HCT116 (cell line): ENCODE data around the gene REG1B. TPM values are rescaled to one million over a fixed set of nuclear protein-coding genes. Genes with fewer than 3 reads are reported as not detected.

Experiments
- ATAC-seq: fragments of 200-7000 bp; cut with Tn5 transposase; 2 replicates; pipeline ENCODE4 v1.9.1; 2020; ENCODE audit warnings: mild to moderate bottlenecking, moderate library complexity
- BruUV-seq: library from RNA; stranded (reverse); fragments of 400-500 nt; replicated peaks from 2 replicates; lab custom pipeline; 2021; lab: Mats Ljungman, UMichigan
- CTCF ChIA-PET: fragments of 300-600 bp; sonication (Branson Sonifier 250); formaldehyde crosslinking; loops from one replicate; lab custom pipeline; 2021; ENCODE audit warnings: antibody characterized with exemption; lab: Charles Lee
- POLR2A ChIA-PET: fragments of 300-600, 350-600 bp; sonication (Branson Sonifier 250); formaldehyde crosslinking; loops from one replicate; lab custom pipeline; 2021; ENCODE audit warnings: antibody characterized with exemption; lab: Charles Lee
- RAD21 ChIA-PET, 2 experiments: fragments of 300-600 bp; sonication (Branson Sonifier 250); formaldehyde crosslinking; loops; one replicate each; lab custom pipeline; 2023; ENCODE audit warnings: low total read pairs in 2 of 2; ENCODE audit not compliant: uncharacterized antibody in 2 of 2, unreplicated experiment in 2 of 2, low non-redundant PET in 1 of 2; lab: Charles Lee
- DNase-seq: peaks from one replicate; pipeline ENCODE4 v3.0.0-alpha.2; 2010; ENCODE audit warnings: low read depth, low spot score
- H2AFZ ChIP-seq: fragments of 200-600 bp; shearing (Covaris generic), sonication (generic); 2 replicates; pipeline ENCODE4 v1.6.1; 2017; ENCODE audit warnings: low read depth, mixed run types, mixed read lengths, antibody characterized with exemption, low read length; ENCODE audit not compliant: poor library complexity, severe bottlenecking
- H3K27ac ChIP-seq: 2 replicates; pipeline ENCODE4 v1.5.1; 2012; ENCODE audit warnings: low read depth, low read length
- H3K27me3 ChIP-seq: fragments of 200-600 bp; sonication (generic); 2 replicates; pipeline ENCODE4 v1.6.1; 2016; ENCODE audit warnings: mixed run types, low read length, mixed read lengths; ENCODE audit not compliant: insufficient read depth
- H3K36me3 ChIP-seq, 2 experiments: fragments of 200-500 bp in 1 of 2; fragments of 200-600 bp in 1 of 2; sonication (Bioruptor generic) in 1 of 2; sonication (generic) in 1 of 2; 2 replicates each; pipeline versions ENCODE4 v1.5.1 to v1.6.1; 2014 to 2016; ENCODE audit warnings: low read length in 2 of 2, inconsistent platforms in 1 of 2, mixed read lengths in 1 of 2, mixed run types in 1 of 2; ENCODE audit not compliant: insufficient read depth in 2 of 2, control insufficient read depth in 1 of 2
- H3K4me1 ChIP-seq, 2 experiments: fragments of 200-600 bp in 1 of 2; sonication (generic) in 1 of 2; 2 replicates each; pipeline versions ENCODE4 v1.5.1 to v1.6.1; 2012 to 2017; ENCODE audit warnings: low read length in 2 of 2, inconsistent platforms in 1 of 2, mild to moderate bottlenecking in 1 of 2, mixed read lengths in 1 of 2, mixed run types in 1 of 2, moderate library complexity in 1 of 2; ENCODE audit not compliant: insufficient read depth in 2 of 2, control insufficient read depth in 1 of 2
- H3K4me2 ChIP-seq: fragments of 200-600 bp; sonication (generic); 2 replicates; pipeline ENCODE4 v1.6.1; 2017; ENCODE audit warnings: mixed run types, low read length, mixed read lengths
- H3K4me3 ChIP-seq, 2 experiments: fragments of 200-600 bp in 1 of 2; sonication (generic) in 1 of 2; replicated peaks in 1 of 2; 2 replicates each; pipeline ENCODE4 v1.5.1; 2011 to 2016; ENCODE audit warnings: low read length in 2 of 2, control low read depth in 1 of 2, low read depth in 1 of 2, mild to moderate bottlenecking in 1 of 2, mixed read lengths in 1 of 2, mixed run types in 1 of 2
- H3K79me2 ChIP-seq: fragments of 200-600 bp; sonication (generic); 2 replicates; pipeline ENCODE4 v1.6.1; 2017; ENCODE audit warnings: mild to moderate bottlenecking, mixed run types, low read length, moderate library complexity, mixed read lengths; ENCODE audit not compliant: insufficient read depth
- H3K9ac ChIP-seq: fragments of 200-600 bp; sonication (generic); 2 replicates; pipeline ENCODE4 v1.6.1; 2016; ENCODE audit warnings: low read length, mixed read lengths
- H3K9me2 ChIP-seq: fragments of 200-600 bp; sonication (generic), shearing (Covaris generic); 2 replicates; pipeline ENCODE4 v1.6.1; 2017; ENCODE audit warnings: mixed run types, mild to moderate bottlenecking, moderate library complexity; ENCODE audit not compliant: insufficient read depth
- H3K9me3 ChIP-seq, 2 experiments: fragments of 200-500 bp in 1 of 2; fragments of 200-600 bp in 1 of 2; sonication (Bioruptor generic) in 1 of 2; sonication (generic) in 1 of 2; 2 replicates each; pipeline ENCODE4 v1.6.1; 2014 to 2017; ENCODE audit warnings: low read length in 2 of 2, mixed read lengths in 2 of 2, inconsistent platforms in 1 of 2, low read depth in 1 of 2, mild to moderate bottlenecking in 1 of 2, mixed run types in 1 of 2, moderate library complexity in 1 of 2; ENCODE audit not compliant: control insufficient read depth in 1 of 2, insufficient read depth in 1 of 2
- H4K20me1 ChIP-seq: fragments of 200-600 bp; sonication (generic), shearing (Covaris generic); 2 replicates; pipeline ENCODE4 v1.6.1; 2017; ENCODE audit warnings: mixed run types, mild to moderate bottlenecking, moderate library complexity; ENCODE audit not compliant: insufficient read depth
- ATF3 ChIP-seq: IDR thresholded peaks from 2 replicates; pipeline ENCODE4 v1.6.1; 2012
- CTCF ChIP-seq, 3 experiments: fragments of 200-600 bp in 1 of 3; sonication (generic) in 1 of 3; IDR thresholded peaks in 2 of 3; conservative IDR thresholded peaks in 1 of 3; 2 replicates each; pipeline ENCODE4 v1.5.1; 2012 to 2017; ENCODE audit warnings: low read depth in 2 of 3, low read length in 2 of 3, antibody characterized with exemption in 1 of 3, borderline replicate concordance in 1 of 3, control low read depth in 1 of 3, mild to moderate bottlenecking in 1 of 3, mixed read lengths in 1 of 3, mixed run types in 1 of 3, moderate library complexity in 1 of 3; ENCODE audit not compliant: insufficient read depth in 1 of 3
- EGR1 ChIP-seq: IDR thresholded peaks from 2 replicates; pipeline ENCODE4 v1.6.1; 2012; ENCODE audit warnings: low read depth
- ELF1 ChIP-seq: IDR thresholded peaks from 2 replicates; pipeline ENCODE4 v1.6.1; 2012; ENCODE audit warnings: low read depth, borderline replicate concordance
- EZH2 ChIP-seq: fragments of 200-600 bp; sonication (generic); IDR thresholded peaks from 2 replicates; pipeline ENCODE4 v1.6.1; 2017; ENCODE audit warnings: antibody characterized with exemption, mixed run types
- FOSL1 ChIP-seq: IDR thresholded peaks from 2 replicates; pipeline ENCODE4 v1.6.1; 2012; ENCODE audit warnings: low read depth
- JUND ChIP-seq: IDR thresholded peaks from 2 replicates; pipeline ENCODE4 v1.6.1; 2012
- MAX ChIP-seq: IDR thresholded peaks from 2 replicates; pipeline ENCODE4 v1.6.1; 2012
- POLR2AphosphoS5 ChIP-seq: IDR thresholded peaks from 2 replicates; pipeline ENCODE4 v1.6.1; 2011; ENCODE audit warnings: mild to moderate bottlenecking, low read depth, low read length, moderate library complexity
- SRF ChIP-seq: IDR thresholded peaks from 2 replicates; pipeline ENCODE4 v1.6.1; 2012; ENCODE audit warnings: low read depth
- TCF7L2 ChIP-seq: IDR thresholded peaks from 2 replicates; pipeline ENCODE4 v1.7.0; 2011; ENCODE audit warnings: borderline replicate concordance, inconsistent platforms; ENCODE audit not compliant: insufficient read depth, insufficient read length; ENCODE audit errors: extremely low read depth
- YY1 ChIP-seq: IDR thresholded peaks from 2 replicates; pipeline ENCODE4 v1.6.1; 2011; ENCODE audit warnings: low read length, low read depth, moderate library complexity, mild to moderate bottlenecking; ENCODE audit not compliant: insufficient replicate concordance; ENCODE audit errors: extremely low read depth
- ZNF274 ChIP-seq: fragments of 200-500 bp; sonication (Bioruptor generic); IDR thresholded peaks from 2 replicates; pipeline ENCODE4 v1.6.1; 2014; ENCODE audit warnings: mild to moderate bottlenecking, low read depth, low read length, inconsistent platforms
- intact Hi-C: fragments of 100-400 bp; cut with micrococcal nuclease; formaldehyde crosslinking; loops from 2 replicates; pipeline ENCODE4 v1.10.0; 2022
- total RNA-seq: library from RNA; stranded (reverse); gene quantifications from one replicate; pipeline ENCODE4 v1.2.1, GENCODE V29; 2021; ENCODE audit not compliant: unreplicated experiment
- TF ChIP-seq, protein P1 (sequence below): IDR thresholded peaks from 2 replicates; pipeline ENCODE4 v1.6.1; 2011; ENCODE audit warnings: mild to moderate bottlenecking, low read length, moderate library complexity; ENCODE audit not compliant: insufficient replicate concordance; ENCODE audit errors: extremely low read depth

Gene REG1B
- total RNA-seq, 1 experiment from 2014 or later, result 4.2 TPM

DNA sequence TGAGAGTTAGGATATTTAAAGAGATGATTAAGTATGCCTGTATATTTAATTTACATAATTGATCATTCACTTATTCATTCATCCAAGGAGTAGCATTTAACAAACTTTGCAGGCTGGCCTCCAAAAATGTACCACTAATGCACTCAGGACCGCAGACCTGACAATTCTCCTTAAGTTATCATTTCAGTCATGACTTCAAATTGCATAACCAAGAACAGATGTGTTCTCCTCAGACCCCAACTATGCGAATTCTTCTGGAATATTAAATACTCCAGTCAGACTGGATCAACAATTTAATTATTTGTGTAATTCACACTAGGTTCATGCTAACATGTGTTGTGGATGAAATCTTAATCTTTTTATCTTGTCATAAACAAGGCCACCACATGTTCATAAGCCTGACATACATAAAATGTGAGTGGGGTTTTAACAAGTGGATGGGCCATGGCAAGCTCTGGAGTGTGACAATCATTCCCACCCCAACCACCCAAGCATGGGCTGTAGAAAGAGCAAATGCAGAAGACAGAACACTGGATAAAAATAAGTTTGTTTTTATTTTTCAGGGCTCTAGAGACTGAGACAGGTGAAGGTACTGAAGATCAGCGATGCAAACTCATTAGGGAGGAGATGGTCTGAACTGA is 3.2 kb downstream of the REG1B start:
- H3K79me2 ChIP-seq, result no peaks in the 10 kb centered on the region
- H3K4me2 ChIP-seq, result no peak overlapping the region
- H4K20me1 ChIP-seq, result no peaks in the 10 kb centered on the region
- DNase-seq (no peak), ATAC-seq (no peak)
- H3K36me3 ChIP-seq, result no peaks in the 10 kb centered on the region
- CTCF ChIA-PET, result no interaction called here
- intact Hi-C loops, result no loop called here
- H3K27me3 ChIP-seq, result no peaks in the 10 kb centered on the region
- H3K9me2 ChIP-seq, result no peaks in the 10 kb centered on the region
- RAD21 ChIA-PET, result no interaction called here
- TF ChIP-seq SRF (no peak), TCF7L2 (no peak), JUND (no peak), ZNF274 (no peak), EGR1 (no peak), FOSL1 (no peak)
- H3K4me3 ChIP-seq, result no peak overlapping the region
- no TSS peak for BruUV-seq
- H3K27ac ChIP-seq, result no peak overlapping the region
- no peak overlapping the region for H3K9ac ChIP-seq
- H2AFZ ChIP-seq, result no peak overlapping the region
- H3K9me3 ChIP-seq, result peaks cover 8 to 20% of the 10 kb centered on the region in 2 experiments; a peak in 2 of 4 replicates
- POLR2A ChIA-PET, result no interaction called here
- no peaks in the 10 kb centered on the region for H3K4me1 ChIP-seq

DNA sequence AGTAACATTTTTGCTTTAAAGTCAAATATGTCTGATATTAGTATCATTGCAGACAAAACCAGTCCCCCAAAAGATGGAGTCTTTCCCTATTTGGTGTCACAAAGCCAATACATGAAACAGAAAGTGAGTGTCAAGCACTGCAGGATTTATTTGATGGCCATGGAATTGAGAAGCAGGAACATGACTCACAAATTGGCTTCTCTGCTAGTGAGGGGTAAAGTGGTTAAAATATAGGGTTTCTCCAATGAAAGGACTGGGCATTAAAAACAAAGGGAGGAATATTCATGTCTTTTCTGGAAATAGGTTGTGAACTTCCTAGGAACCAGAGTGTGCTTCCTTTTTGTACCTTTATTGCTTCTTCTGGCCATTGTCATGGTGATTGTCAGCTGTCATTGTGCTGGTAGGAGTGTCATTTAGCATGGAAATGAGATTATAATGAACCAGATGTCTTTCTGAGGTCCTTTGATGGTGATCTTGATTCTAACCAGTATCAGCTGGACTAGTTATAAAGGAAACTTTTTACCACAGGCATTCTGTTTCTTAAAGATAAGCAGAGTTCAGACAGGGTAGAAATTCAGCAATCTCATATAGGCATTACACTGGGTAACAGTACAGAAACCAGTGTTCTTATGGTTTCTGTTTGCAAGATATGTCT is 4.1 kb downstream of the REG1B start:
- no peak overlapping the region for H3K4me3 ChIP-seq
- H2AFZ ChIP-seq, result no peak overlapping the region
- DNase-seq, result no peak
- no peaks in the 10 kb centered on the region for H3K9me2 ChIP-seq
- ChIA-PET RAD21 (no interaction called here), CTCF (no interaction called here)
- peaks cover 8 to 20% of the 10 kb centered on the region in 2 experiments; a peak in 2 of 4 replicates for H3K9me3 ChIP-seq
- no peak overlapping the region for H3K4me2 ChIP-seq
- intact Hi-C loops, result no loop called here
- H3K27ac ChIP-seq, result no peak overlapping the region
- no peaks in the 10 kb centered on the region for H3K36me3 ChIP-seq
- no peak overlapping the region for H3K9ac ChIP-seq
- H3K79me2 ChIP-seq, result no peaks in the 10 kb centered on the region
- H4K20me1 ChIP-seq, result no peaks in the 10 kb centered on the region
- no peak for ATAC-seq
- no peak for TF ChIP-seq ELF1
- no peak for TF ChIP-seq CTCF (IDR thresholded peaks at IDR 0.05 in 2 of 3, conservative IDR thresholded peaks at IDR 0.05 in 1 of 3; ENCODE audit: borderline replicate concordance in 1 of 3, insufficient read depth in 1 of 3, low read depth in 2 of 3, low read length in 2 of 3)
- no peak for TF ChIP-seq POLR2AphosphoS5
- no peak for TF ChIP-seq EZH2
- TF ChIP-seq SRF, result no peak
- TF ChIP-seq, protein P1, sequence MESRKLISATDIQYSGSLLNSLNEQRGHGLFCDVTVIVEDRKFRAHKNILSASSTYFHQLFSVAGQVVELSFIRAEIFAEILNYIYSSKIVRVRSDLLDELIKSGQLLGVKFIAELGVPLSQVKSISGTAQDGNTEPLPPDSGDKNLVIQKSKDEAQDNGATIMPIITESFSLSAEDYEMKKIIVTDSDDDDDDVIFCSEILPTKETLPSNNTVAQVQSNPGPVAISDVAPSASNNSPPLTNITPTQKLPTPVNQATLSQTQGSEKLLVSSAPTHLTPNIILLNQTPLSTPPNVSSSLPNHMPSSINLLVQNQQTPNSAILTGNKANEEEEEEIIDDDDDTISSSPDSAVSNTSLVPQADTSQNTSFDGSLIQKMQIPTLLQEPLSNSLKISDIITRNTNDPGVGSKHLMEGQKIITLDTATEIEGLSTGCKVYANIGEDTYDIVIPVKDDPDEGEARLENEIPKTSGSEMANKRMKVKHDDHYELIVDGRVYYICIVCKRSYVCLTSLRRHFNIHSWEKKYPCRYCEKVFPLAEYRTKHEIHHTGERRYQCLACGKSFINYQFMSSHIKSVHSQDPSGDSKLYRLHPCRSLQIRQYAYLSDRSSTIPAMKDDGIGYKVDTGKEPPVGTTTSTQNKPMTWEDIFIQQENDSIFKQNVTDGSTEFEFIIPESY, result no peak
- TF ChIP-seq MAX, result no peak
- TF ChIP-seq JUND, result no peak
- TF ChIP-seq TCF7L2, result no peak
- TF ChIP-seq YY1, result no peak
- no peak for TF ChIP-seq ATF3
- TF ChIP-seq, all 23 proteins: peak for 0
- Histone ChIP-seq H3K4me1 (no peaks in the 10 kb centered on the region), H3K27me3 (no peaks in the 10 kb centered on the region)
- POLR2A ChIA-PET, result no interaction called here
- BruUV-seq, result no TSS peak
